HG03060 (cell line): Measurements from ENCODE around the gene WNT5B.

ENCODE experiments used
- ATAC-seq: cut with Tn5 transposase; IDR thresholded peaks from one replicate; pipeline ENCODE4 v1.9.1; 2021; ENCODE audit warnings: low read depth, moderate number of reproducible peaks; ENCODE audit not compliant: unreplicated experiment

Gene WNT5B

DNA sequence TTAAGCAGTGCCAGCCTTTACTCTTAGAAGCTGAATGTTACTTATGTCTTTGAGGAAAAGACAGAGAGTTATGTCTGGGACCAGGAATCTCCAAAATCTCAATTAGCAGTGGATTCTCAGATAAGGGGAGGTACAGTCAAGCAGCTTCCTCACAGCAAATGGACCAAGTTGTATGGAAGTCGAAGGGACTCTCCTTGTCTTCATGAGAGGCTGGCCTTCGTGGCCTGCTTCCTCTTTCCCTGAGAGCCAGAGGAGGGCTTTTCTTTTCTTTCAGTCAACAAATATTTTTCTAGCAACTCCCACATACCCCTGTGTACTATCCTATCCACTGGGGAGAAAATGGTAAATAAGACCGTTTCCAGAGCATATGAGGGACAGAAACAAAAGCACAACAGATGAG lies 6.6 kb upstream of the WNT5B start:
- no peak for ATAC-seq

DNA sequence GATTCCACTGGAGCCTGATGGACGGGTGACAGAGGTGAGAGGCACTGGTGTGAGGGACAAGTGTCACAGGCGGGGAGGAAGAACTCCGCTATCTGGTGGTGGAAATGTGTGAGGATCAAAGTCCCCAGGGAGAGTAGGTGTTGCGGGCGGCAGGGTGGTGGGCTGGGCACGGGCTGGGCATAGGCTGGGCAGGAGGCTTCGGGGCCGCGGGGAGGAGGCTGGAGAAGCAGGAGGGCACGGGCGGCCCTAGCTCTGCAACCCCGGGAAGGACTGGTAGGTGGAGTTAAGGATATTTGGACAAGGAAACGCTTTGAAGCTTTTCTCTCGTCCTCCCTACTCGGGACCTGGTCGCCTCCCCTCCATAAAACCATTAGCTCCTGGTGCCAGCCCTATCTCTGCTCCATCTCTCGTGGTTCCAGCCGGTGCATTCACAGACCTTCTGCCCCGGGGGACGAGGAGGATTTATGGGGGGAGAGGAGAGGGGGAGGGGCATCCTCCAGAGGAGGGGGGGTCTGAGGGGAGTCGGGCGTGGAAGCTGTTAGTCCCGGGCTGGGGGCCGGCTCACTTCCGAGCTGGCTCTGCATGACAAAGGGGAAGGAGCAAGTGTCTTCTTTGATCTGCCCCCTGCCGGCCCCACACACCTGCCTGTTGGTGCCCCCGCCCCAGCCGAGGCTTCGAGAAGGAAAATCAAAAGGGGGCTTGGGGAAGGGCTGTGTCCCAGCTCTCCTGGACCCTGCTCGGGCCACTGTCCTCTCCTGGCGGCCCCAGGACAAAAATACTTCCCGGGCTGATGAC lies 504 bp downstream of the WNT5B start:
- ATAC-seq = no peak

DNA sequence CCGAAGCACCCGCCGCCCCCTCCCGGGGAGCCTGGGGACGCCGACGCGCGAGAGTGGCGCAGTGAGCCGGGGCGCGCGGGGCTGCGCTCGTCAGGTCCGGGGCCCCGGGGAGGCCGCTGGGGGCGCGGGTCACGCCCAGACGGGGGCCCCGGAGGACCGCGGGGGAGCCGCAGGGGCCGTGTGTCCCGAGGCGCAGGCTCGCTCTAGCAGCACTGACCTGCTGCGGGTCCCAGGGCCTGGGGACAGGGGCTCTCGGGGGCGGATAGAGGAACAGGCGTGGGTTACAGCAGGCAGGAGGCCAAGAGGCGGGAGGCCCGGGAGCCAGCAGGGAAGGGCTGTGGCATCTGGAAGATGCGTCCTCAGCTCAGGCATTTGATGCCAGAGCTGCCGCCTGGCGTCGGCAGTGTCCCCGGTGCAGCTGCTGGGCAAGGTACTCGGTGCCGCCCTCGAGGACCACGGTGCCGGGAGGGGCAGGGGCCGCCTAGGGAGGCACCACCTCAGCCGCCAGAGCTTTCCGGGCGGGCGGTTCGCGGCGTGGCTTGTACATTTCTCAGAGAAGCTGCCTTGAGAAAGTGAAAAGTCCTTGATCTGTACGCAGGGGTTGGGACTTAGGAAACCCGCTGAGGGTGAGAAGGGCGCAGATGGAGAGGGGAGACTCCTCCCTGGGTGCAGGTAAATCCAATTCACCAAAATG lies 1.2 kb downstream of the WNT5B start:
- ATAC-seq = no peak

DNA sequence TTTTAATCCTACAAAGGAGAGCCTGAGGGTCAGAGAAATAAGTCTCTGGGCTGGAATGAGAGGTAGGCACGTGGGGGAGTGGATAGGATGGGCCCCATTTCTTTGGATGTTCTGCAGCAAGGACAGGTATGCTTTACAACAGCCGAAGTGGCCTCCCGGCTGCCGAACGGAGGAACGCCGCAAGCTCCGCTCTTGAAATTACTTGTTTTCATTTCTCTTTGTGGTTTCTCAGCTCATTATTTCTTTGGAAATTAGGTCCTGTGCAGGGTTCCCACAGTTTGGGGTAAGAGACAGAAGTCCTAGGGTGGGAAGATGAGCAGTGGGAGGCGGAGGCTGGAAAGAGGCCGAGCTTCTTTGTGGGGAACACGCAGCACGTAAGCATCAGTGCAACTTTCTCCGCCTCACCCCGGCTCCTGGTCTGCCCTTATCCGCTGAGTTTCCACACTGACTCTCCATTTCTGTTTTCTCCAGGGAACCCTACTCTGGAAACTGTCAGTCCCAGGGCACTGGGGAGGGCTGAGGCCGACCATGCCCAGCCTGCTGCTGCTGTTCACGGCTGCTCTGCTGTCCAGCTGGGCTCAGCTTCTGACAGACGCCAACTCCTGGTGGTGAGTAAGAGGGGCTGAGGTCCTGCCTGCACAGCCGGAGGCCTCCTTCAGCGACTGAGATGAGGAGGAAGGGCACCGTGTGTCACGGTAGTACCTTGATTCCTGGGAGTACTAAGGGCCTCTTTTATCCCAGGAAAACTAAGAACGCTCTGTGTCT lies 2.0 kb downstream of the WNT5B start:
- no peak for ATAC-seq

DNA sequence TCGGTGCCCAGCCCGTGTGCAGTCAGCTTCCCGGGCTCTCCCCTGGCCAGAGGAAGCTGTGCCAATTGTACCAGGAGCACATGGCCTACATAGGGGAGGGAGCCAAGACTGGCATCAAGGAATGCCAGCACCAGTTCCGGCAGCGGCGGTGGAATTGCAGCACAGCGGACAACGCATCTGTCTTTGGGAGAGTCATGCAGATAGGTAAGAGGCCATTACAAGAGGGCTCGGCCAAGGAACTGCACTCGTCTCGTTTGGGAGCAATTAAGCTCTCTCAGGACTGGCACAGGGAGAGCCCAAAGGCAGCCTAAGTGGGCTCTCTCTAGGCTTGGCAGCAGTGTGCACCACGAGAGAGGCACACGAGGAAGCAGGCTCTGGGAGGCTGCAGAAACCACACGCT lies 3.7 kb downstream of the WNT5B start:
- no peak for ATAC-seq

DNA sequence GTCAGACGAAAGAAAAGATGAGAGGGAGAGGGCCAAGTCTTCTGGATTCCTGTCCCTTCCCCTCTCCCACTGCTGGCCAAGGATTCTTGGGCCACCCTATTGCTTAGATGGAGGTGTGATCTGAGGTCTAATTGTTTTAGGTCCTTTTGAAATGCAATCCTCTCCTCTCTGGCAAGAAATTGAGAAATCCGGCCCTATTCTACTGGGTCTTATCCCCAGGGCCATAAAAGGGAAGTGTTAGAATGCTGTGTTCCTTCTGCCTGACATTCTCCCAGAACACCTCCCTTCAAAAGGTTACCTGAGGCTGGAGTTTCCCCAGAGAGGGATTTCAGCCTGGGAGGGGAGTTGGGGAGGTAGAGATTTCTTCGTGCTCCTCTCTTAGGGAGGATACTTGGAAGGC lies 4.4 kb downstream of the WNT5B start:
- ATAC-seq = no peak

DNA sequence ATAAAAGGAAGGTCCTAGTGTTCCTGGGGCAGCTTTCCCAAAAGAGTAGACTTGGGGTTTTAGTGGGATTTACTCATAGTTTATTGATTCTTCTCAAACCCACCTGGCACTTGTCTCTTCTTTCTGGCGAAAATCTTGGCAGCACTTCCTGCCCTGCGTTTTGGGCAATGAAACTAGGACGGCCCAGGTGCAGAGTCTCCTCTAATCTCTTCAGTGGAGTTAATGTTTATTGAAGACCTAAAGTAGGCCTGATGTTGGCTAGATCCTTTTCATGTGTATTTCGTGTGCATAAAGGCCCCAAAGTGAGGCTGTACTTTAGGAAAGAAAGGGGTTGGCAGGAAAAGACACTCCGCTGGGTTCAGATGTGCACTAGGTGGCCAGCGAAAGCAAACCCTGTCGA lies 5.1 kb downstream of the WNT5B start:
- no peak for ATAC-seq

DNA sequence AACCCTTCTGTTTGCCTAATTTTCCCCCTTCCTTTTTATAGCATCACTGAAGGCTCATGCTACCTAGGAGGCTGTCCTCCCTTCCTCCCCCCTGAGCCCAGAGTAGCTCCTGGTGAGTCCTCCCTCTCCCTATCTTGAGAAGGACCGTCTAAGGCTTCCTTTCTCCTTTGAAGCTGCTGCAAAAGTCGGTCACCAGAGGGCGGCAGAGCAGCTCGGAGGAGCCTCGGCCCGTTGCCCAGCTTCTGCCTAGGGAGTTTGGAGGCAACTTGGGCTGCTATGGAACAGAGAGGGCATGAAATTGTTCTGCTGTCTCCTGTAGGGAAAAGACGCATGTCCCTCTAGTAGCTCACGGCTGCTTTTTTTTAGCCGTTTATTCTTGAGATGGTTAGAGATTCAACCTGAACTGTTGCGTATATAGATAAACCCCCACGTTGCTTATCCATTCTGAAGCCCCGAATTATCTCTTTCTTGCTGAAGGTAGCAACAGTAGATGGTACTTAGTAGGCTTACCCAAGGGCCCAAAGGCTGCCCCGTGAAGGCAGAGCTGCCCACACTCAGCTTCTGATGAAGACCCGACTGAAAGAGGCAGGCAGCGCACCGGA lies 5.7 kb downstream of the WNT5B start:
- ATAC-seq = no peak

DNA sequence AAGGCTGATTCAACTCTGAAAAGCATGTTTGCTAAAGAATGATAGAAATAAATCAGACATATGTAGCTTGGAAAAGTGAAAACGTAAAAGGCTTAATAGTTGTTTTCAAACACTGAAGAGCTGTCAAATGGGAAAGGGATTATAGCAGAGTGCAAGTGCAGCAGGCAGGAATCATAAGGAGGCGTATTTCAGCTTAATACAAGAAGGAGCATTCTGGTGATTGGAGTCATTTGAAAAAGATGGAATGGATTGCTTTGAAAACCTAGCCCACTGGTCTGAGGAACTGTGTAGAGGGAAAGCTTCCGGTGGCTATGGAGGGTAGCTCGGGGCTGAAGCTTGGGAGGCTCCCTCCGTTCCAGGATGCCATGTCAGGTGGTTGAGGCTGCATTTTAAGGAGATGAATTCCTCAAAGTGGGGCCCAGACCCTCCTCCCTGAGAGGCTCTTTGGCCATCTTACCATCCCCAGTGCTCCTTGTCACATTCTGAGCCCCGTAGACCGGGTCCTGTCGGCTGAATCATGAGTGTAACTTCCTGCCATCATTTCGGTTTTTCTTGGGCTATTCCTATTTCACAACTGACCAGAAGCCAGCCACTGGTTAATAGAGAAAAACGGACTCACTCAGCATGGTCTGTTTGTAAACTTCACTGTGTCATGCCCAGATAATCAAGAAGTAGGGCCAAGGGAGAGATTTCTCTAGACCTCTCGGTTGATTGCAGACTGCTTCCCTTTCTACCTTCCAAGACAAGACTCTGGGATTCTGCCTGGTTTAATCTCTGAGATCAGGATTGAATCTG lies 6.5 kb downstream of the WNT5B start:
- no peak for ATAC-seq

DNA sequence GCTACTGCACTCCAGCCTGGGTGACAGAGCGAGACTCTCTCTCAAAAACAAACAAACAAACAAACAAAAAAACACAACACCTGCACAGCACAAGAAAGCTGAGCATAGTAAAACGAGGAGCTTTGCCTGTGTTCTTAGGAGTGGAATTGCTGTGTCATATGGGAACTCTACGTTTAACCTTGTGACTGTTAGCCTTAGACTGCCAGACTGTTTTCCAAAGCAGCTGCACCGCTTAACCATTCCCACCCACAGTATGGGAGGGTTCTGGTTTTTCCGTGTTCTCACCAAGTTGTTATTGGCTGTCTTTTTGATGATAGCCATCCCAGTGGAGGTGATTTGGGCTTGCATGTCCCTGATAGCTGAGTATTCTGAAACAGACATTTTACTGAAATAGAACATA lies 9.2 kb downstream of the WNT5B start:
- ATAC-seq = no peak

DNA sequence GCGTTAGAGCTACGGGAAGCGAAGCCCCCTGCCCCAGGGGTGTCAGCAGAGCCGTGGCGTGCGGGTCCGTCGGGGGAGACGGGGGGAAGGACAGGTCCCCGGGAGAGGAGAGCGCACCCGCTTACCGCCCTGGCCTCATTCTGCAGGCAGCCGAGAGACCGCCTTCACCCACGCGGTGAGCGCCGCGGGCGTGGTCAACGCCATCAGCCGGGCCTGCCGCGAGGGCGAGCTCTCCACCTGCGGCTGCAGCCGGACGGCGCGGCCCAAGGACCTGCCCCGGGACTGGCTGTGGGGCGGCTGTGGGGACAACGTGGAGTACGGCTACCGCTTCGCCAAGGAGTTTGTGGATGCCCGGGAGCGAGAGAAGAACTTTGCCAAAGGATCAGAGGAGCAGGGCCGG lies 10.5 kb downstream of the WNT5B start:
- no peak for ATAC-seq

DNA sequence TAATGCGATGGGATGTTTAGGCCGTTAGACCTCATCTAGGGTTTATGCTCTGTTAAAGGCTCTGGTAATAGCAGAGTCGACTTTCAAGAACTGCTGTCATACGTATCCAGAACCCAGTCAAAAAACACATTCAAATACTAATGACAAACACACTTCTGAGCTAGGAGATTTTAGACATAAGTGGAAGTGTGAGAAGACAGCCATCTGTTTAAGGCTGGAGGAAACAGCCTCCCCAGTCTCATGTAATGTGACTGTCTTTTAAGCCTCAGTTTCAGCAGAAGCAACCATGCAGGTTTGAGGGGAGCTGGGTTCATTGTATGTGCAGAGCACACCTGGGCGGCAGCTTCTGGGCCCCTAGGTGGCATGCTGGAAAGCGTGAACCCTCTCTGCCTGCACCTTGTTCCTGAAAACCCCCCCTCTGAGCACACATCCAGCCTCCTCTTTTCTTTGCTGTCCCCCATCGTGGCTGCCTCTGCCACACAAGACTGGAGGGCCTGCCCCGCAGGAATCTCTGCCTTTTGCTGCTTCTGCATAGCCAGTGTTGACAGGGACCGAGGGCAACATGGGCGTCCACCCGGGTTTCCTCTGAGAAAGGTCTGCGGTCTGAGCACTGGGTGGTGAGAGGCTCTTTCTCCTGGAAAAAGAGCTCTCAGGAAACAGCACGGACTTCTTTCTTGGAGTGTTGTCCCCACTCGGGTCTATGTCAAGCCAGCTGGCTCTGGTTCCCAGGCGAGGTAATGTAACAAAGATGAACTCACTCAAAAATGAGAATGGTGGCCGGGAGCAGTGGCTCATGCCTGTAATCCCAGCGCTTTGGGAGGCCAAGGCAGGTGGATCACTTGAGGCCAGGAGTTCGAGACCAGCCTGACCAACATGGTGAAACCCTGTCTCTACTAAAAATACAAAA lies 11.6 kb downstream of the WNT5B start:
- no peak for ATAC-seq

DNA sequence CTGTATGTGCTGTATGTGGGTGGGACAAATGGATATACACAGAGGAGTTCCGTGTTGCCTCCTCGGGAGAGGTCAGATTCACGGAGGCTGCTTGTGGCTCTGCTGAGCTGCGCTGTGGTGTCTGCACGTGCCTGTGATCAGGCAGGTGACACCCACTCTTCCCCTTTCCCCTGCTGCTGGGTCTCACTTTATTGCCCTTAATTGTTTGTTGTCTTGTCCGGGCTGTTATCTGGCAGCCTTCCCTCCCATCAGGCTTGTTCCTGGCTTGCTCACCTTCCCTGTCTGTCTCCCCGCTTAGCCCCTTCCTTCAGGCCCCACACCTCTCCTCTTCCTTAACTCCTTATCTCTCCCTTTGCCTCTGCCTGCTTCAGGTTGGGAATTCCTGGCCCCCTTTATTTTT lies 13.5 kb downstream of the WNT5B start:
- ATAC-seq = no peak

DNA sequence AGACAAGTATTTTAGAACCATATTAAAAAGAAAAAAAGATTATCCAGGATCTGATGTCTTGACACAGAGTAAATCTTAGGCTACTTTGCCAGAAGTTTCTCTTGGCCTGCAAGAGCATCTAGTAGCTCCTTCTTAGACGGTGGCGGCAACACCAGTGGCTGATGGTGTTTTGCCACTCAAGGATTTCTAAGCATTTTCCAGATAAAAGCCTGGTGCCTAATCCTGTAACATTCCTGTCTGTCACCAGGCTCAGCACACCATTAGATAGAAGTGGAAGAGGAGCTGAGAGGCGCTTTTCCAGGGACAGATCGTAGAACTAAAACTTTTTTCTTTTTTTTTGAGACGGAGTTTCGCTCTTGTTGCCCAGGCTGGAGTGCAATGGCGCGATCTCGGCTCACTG lies 14.0 kb downstream of the WNT5B start:
- ATAC-seq = no peak

DNA sequence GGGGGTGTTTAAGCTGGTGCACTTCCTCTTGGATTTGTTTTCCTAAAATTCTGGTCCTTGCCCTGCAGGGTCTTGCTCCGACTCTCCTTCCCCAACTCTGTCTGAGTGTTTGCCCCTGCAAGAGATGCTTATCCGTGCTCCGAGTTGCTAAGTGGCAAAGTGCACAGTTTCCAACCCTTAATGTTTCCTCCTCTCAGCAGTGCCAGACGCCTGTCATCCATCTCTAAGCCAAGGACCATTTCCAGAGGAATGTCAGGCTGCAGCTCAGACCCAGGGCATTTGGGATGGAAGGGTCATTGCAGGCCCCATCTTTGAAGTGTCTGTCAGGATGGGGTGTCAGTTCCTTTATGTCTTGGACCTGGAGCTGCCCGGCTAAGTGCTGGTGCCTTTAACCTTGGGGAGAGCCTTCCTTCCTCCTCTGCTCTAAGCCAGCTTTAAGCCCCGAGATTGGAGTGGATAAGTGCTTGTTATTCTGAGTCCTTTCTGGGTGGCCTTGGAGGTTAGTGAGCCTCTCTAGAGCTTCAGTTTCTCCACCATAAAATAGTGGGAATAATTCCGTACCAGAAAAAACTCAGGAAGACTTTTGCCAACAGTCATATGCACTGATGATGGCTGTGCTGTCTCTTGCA lies 15.0 kb downstream of the WNT5B start:
- ATAC-seq = no peak

DNA sequence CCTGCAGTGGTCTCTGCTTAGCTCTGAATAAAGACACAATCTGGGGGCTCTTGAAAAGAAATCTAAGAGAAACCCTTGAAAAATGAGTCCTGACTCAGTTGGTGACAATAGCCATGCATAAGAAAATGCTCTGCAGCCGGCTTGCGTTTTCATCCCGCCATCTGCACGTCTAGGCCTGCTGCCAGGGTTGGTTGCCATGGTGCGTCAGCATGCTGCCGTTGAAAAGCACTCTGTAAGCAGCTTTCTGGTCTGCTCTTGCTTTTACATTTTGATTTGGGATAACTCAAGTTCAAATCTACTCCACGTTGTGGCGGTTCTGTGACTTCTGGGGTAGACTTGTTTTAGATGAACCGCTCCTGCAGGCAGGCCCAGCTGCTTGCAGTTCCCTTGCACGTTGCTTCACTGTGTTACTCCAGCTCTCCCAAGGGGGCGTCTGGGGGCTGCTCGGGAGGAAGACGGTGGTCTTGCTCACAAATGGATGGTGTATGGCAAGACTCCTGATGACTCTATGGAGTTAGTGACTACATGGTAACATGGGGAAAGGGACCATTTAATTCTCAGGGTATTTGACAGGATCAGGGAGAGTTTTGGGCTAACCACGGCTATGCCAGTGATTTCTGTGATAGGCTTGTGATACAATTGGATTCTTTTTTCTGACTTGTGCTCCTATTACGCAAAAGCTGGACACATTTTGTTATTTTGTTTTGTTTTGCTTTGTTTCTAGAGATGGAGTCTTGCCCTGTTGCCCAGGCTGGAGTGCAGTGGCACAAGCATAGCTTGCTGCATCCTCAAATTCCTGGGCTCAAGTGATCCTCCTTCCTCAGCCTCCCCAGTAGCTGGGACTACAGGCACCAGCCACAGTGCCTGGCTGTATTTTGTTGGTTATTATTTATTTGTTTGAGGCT lies 15.8 kb downstream of the WNT5B start:
- no peak for ATAC-seq

DNA sequence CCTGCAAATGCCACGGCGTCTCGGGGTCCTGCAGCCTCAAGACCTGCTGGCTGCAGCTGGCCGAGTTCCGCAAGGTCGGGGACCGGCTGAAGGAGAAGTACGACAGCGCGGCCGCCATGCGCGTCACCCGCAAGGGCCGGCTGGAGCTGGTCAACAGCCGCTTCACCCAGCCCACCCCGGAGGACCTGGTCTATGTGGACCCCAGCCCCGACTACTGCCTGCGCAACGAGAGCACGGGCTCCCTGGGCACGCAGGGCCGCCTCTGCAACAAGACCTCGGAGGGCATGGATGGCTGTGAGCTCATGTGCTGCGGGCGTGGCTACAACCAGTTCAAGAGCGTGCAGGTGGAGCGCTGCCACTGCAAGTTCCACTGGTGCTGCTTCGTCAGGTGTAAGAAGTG lies 16.8 kb downstream of the WNT5B start:
- no peak for ATAC-seq
